Fibroblast of skin of right biceps (primary cell): Measurements from ENCODE around the gene GIGYF2.
"Not testable (repeated sequence)": the region's sequence is repeated elsewhere in the genome, so short reads cannot be mapped to it uniquely, and the experiment has no call there.

Source experiments
- DNase-seq: peaks from one replicate; pipeline ENCODE4 v3.0.0-alpha.2; 2013

The GIGYF2 gene

DNA sequence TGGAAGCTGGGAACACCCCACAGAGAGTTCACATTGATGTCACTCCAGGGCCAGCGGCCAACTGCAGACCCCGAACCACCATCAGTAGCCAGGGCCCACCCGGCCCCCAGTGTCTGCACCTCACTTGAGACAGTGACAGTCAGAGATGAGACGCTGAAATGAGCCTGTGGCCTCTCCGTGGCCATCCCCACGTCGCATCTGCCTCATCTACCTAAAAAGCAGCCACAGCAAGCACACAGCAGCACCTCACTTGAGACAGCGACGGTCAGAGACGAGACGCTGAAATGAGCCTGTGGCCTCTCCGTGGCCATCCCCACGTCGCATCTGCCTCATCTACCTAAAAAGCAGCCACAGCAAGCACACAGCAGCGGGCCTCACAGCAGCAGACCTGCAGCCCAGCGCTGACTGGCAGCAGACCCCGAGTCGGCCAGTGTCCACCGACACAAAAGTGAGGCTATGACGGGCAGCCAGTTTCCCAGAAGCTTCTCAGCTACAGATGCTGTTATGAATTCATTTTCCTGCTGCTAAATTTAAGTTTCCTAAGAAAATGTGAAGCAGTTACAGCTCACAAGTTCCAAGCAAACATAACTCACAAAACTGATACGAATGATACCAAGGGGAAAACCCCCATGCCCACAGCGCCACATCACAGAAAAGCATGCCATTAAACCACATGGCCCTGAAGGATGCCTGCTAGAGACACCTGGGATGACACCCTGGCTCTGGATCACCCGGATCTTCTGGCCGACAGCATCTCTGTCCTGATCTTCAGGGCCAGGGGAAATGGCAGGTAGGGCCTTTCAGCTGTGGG, 200.7 kb downstream of the GIGYF2 start:
- no peak for DNase-seq

DNA sequence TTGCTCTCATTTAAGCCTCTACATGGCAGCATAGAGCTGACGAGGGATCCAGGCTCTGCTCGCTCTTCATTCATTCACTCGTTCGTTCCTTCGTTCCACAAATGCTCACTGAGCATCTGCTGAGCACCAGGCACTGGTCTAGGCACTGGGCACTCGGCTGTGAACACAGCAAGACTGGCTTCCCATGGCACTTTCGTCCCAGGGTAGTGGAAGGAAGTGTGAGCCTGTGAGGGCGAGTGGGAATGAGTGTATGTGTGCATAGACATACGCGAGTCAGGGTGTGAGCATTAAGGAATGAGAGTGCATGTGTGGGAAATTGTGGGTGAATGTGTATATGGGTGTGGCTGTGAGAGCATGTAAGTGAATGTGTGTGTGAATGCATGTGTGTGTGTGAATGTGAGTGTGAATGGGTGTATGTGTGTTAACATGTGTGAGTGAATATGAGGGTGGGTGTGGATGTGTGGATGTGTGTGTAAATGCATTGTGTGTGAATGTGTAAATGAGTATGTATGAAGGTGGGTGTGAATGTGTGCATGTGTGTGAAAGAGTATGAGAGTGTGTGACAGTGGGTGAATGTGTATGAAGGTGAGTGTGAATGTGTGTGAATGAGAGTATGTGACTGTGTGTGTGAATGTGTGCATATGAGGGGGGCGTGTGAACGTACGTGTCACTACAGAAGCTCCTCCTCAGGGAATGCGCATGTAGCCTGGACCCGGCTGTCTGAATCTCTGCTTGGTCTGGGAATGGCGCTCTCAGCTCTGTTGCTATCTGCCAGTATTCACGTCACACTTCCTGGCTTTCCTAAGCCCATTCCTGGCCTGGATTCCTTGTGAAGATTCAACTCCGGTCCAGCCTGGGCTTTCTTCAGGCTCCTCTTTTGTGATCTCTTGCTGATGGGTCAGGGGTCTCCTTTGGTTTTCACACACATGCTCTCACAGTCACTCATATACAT, 201.7 kb downstream of the GIGYF2 start:
- DNase-seq: peak; percentile 62

DNA sequence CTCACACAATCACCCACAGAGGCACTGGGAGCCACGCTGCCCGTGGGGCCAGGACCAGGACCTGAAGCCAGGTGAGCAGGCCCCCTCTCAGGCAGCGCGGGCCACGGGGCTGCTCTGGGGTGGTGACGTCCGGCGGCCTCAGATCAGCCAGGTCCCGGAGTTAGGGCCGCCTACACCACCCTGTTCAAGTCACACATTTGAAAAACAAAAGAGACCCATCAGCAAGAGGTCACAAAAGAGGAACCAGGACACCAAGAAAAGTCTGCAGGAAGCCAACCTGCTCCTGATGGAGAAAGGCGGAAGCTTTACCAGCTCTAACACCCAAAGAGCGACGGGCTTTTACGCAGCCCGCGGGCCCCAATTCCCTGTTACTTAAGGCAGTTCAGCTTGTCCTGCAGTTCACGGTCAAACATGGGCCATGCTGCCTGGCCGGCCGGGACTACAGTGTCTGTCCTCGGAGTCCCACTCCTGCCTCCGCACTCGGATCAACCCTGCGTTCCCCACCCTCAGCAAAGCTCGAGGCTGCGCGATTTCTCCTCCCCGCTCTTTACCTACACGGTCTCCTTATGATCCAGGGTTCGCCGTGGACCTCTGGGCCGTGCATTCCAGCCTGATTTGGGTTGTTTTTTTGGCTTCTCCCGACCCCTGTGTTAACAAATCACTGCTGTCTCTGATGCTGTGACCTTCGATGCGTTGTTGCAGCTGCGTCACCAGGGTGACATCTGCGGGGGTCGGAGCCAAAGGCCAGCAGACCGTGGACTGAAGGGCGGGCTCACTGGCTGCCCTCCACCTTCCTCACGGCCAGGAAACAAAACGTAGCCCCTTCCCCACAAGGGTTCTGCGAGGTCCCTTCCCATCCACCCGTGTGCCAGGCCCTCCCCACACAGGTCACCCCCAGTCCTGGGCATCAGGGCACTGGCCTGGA, 203.9 kb downstream of the GIGYF2 start:
- DNase-seq: no peak

DNA sequence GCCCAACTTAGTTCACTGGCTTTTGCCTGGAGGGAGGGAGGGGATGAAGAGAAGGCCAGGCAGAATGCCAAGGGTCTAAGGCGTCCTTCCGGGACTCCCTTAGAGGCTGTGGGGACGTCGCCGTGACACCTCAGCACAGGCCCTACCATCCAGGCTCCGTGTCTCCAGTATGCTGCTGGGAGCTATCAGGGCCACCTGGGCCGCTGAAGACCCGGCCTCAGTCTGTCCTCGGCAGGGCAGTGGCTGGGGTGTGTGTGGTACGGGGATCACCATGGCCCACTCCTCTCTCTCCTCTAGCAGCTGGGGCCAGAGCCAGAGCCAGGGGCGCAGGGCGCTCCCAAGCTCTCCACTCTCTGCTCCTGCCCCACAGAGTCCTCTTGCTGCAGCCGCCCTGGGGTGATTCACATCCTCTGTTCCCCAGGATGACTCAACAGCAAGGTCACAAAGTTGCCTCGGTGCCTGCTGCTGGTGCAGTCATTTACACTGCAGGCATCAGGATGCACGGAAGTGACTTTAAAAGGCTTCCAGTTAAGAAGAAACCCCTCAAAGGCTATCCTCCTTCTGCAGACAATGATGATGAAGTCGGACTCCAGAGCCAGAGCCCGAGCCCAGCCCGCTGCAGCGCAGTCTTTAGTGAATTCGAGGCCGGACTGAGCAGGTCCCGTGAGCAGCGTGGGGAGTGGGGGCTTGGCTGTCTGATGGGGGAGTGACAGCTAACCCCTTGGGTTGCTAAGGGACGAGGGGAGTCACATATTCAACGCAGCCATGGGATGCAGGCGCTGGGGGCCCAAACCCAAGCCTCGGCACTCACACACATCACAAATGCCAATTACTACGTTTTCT, 204.8 kb downstream of the GIGYF2 start:
- DNase-seq: peak; percentile 91

DNA sequence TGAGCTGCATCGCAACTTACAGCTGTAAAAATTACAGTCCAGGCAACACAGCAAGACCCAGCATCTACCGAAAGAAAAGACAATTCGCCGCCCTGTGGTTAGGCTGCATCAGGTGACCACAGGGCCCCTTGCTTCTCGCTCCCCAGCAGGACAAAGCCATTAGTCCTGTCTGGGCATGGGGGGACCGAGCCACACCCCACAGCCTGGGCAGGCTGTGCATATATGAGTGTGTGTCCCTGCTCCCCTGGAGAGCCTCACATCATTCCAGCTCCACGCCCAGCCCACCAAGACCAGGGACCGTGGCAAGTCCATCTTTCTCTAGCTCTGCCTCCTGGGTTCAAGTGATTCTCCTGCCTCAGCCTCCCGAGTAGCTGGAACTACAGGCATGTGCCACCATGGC, 206.9 kb downstream of the GIGYF2 start:
- DNase-seq: no peak

DNA sequence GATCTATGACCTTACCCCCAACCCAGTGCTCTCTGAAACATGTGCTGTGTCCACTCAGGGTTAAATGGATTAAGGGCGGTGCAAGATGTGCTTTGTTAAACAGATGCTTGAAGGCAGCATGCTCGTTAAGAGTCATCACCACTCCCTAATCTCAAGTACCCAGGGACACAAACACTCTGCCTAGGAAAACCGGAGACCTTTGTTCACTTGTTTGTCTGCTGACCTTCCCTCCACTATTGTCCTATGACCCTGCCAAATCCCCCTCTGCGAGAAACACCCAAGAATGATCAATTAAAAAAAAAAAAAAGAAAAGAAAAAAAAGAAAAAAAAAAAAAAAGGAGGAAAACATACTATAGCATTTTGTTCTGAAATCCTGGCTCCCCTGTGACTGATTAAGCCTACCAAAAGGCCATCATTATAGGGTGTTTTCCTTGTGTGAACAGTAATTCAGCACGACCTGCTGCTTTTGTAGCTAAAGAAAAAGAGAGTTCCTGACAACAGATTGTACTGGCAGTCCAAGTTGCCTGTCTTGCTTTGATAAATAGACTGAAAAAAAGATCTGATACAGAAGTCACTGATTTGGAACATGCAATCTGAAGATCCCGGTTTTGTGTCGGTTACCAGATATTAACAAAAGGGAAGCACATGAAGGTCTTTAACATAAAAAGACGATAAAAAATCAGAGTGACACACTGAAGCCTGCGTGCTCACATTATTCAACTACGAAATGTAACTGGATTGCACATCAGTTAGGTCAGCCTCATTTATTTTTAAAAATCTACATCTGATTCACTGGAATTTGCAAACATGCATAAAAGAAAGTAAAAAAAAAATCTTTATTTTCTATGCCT, 210.0 kb downstream of the GIGYF2 start:
- not testable (repeated sequence) for DNase-seq

DNA sequence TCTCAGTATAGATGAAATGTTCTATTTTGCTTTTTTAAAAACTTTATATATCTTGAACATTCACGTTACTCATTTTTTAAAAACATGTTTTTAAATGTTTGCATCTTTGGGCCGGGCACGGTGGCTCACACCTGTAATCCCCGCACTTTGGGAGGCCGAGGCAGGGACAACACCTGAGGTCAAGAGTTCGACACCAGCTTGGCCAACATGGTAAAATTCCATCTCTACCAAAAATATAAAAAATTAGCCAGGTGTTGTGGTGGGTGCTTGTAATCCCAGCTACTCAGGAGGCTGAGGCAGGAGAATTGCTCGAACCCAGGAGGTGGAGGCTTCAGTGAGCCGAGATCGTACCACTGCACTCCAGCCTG, 210.6 kb downstream of the GIGYF2 start:
- DNase-seq: not testable (repeated sequence)

DNA sequence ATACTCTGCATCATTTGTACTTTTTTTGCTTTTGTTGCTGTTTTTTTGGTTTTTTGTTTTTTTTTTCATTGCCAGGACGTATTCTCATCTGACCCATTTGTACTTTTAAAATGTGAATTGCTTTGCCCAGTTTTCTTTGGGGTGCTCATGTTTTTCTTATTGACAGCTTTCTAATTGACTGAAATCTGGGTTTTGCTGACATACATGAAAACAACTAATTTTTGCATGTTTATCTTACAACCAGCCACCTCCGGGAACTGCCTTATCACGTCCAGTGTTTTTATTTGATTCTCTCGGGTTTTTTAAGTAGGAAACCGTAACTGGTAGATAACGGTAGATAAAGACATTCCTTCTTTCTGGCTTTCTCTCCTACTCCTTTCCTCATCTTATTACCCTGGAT, 211.6 kb downstream of the GIGYF2 start:
- no peak for DNase-seq
